GM23338 (cell line): ENCODE results near the gene MPO. TPM values are rescaled to one million over a fixed set of nuclear protein-coding genes. Genes with fewer than 3 reads are reported as not detected.

Experiments
- ATAC-seq: fragments of 200-7000 bp; cut with Tn5 transposase; 3 replicates; pipeline ENCODE4 v1.9.1; 2020
- DNase-seq: peaks from one replicate; pipeline ENCODE4 v3.0.0-alpha.2; 2015; ENCODE audit warnings: low spot score
- H2AFZ ChIP-seq: fragments of 200-600 bp; sonication (generic); 2 replicates; pipeline ENCODE4 v1.8.0; 2016; ENCODE audit warnings: antibody characterized with exemption, mild to moderate bottlenecking, moderate library complexity
- H3F3A ChIP-seq: fragments of 200-600 bp; sonication (generic); replicated peaks from 2 replicates; pipeline ENCODE4 v1.8.0; 2017; ENCODE audit warnings: antibody characterized with exemption, mixed run types, low read depth
- H3K27ac ChIP-seq: fragments of 200-600 bp; sonication (generic); 2 replicates; pipeline ENCODE4 v1.6.1; 2016; ENCODE audit warnings: low read depth
- H3K27me3 ChIP-seq: fragments of 200-600 bp; sonication (generic); 2 replicates; pipeline ENCODE4 v1.8.0; 2016; ENCODE audit warnings: mild to moderate bottlenecking, mixed run types, moderate library complexity; ENCODE audit not compliant: insufficient read depth
- H3K36me3 ChIP-seq: fragments of 200-600 bp; sonication (generic); 2 replicates; pipeline ENCODE4 v1.8.0; 2016; ENCODE audit warnings: mild to moderate bottlenecking; ENCODE audit not compliant: insufficient read depth
- H3K4me1 ChIP-seq: fragments of 200-600 bp; sonication (generic); 2 replicates; pipeline ENCODE4 v1.8.0; 2016; ENCODE audit warnings: mild to moderate bottlenecking, moderate library complexity; ENCODE audit not compliant: insufficient read depth
- H3K4me2 ChIP-seq: fragments of 200-600 bp; sonication (generic); 2 replicates; pipeline ENCODE4 v1.7.1; 2017; ENCODE audit warnings: mixed run types
- H3K4me3 ChIP-seq: fragments of 200-600 bp; sonication (generic); 2 replicates; pipeline ENCODE4 v1.6.1; 2016; ENCODE audit warnings: mixed run types
- H3K79me2 ChIP-seq: fragments of 200-600 bp; sonication (generic); replicated peaks from 2 replicates; pipeline ENCODE4 v1.8.0; 2017; ENCODE audit warnings: mild to moderate bottlenecking; ENCODE audit not compliant: insufficient read depth
- H3K9me2 ChIP-seq: fragments of 200-600 bp; sonication (generic); 2 replicates; pipeline ENCODE4 v1.8.0; 2017; ENCODE audit not compliant: insufficient read depth
- H4K20me1 ChIP-seq: fragments of 200-600 bp; sonication (generic); replicated peaks from 2 replicates; pipeline ENCODE4 v1.8.0; 2017; ENCODE audit warnings: mild to moderate bottlenecking; ENCODE audit not compliant: insufficient read depth
- H3K27ac Mint-ChIP-seq: 2 replicates; pipeline ENCODE4 v1.8.0; 2020; ENCODE audit warnings: inconsistent platforms, mild to moderate bottlenecking, moderate library complexity, mixed read lengths
- H3K27me3 Mint-ChIP-seq: 3 replicates; pipeline ENCODE4 v1.8.0; 2022; ENCODE audit warnings: low read depth, mild to moderate bottlenecking, moderate library complexity, mixed read lengths, inconsistent platforms; ENCODE audit not compliant: insufficient read depth, poor library complexity
- H3K36me3 Mint-ChIP-seq: 3 replicates; pipeline ENCODE4 v1.8.0; 2021; ENCODE audit warnings: low read depth, mild to moderate bottlenecking, inconsistent platforms, moderate library complexity, mixed read lengths
- H3K4me1 Mint-ChIP-seq: 3 replicates; pipeline ENCODE4 v1.8.0; 2020; ENCODE audit warnings: mild to moderate bottlenecking, inconsistent platforms, mixed read lengths
- H3K4me3 Mint-ChIP-seq: 3 replicates; pipeline ENCODE4 v1.8.0; 2021; ENCODE audit warnings: moderate library complexity, mild to moderate bottlenecking, inconsistent platforms, mixed read lengths
- H3K9me3 Mint-ChIP-seq: 3 replicates; pipeline ENCODE4 v1.8.0; 2020; ENCODE audit warnings: moderate library complexity, mild to moderate bottlenecking, inconsistent platforms, mixed read lengths
- CTCF ChIP-seq, 2 experiments: fragments of 200-600 bp in 1 of 2; sonication (generic) in 1 of 2; conservative IDR thresholded peaks; 2 replicates each; pipeline versions ENCODE4 v1.5.1 to v1.6.1; 2016 to 2017; ENCODE audit warnings: antibody characterized with exemption in 2 of 2, low read depth in 2 of 2, mild to moderate bottlenecking in 2 of 2, moderate library complexity in 1 of 2
- EZH2phosphoT487 ChIP-seq: fragments of 200-600 bp; sonication (generic); IDR thresholded peaks from one replicate; pipeline ENCODE4 v1.8.1; 2018; ENCODE audit warnings: antibody characterized with exemption; ENCODE audit not compliant: unreplicated experiment
- JUNB ChIP-seq: IDR thresholded peaks from one replicate; pipeline ENCODE4 v1.6.1; 2016; ENCODE audit warnings: antibody characterized with exemption; ENCODE audit not compliant: unreplicated experiment
- NANOG ChIP-seq: IDR thresholded peaks from 2 replicates; pipeline ENCODE4 v1.6.1; 2016; ENCODE audit warnings: antibody characterized with exemption, borderline replicate concordance
- POLR2AphosphoS5 ChIP-seq: IDR thresholded peaks from 2 replicates; pipeline ENCODE4 v1.6.1; 2016; ENCODE audit warnings: antibody characterized with exemption, low read depth
- REST ChIP-seq: IDR thresholded peaks from one replicate; pipeline ENCODE4 v1.6.1; 2018; ENCODE audit warnings: antibody characterized with exemption; ENCODE audit not compliant: unreplicated experiment
- ZNF114 ChIP-seq: fragments of 250-450 bp; sonication (Bioruptor Pico); IDR thresholded peaks from 2 replicates; pipeline ENCODE4 v1.5.0; 2020; ENCODE audit warnings: mild to moderate bottlenecking, moderate library complexity
- ZNF331 ChIP-seq: fragments of 250-450 bp; sonication (Bioruptor Pico); IDR thresholded peaks from 2 replicates; pipeline ENCODE4 v1.5.0; 2020; ENCODE audit warnings: low read depth, mild to moderate bottlenecking, moderate library complexity
- polyA plus RNA-seq: library from polyadenylated mRNA; unstranded; fragments of >200 nt; fragmentation: Nextera tagmentation; extraction: Ambion mirVana; gene quantifications from 2 replicates; pipeline ENCODE4 v1.2.1, GENCODE V29; 2016
- total RNA-seq: library from RNA; depleted of rRNA; stranded (reverse); fragments of >200 nt; shearing (Covaris generic); gene quantifications from 2 replicates; pipeline ENCODE4 v1.2.3, GENCODE V29; 2014

Gene MPO
- total and polyA plus RNA-seq, 2 experiments from 2014 or later: 0.08 TPM; not detected in 1

DNA sequence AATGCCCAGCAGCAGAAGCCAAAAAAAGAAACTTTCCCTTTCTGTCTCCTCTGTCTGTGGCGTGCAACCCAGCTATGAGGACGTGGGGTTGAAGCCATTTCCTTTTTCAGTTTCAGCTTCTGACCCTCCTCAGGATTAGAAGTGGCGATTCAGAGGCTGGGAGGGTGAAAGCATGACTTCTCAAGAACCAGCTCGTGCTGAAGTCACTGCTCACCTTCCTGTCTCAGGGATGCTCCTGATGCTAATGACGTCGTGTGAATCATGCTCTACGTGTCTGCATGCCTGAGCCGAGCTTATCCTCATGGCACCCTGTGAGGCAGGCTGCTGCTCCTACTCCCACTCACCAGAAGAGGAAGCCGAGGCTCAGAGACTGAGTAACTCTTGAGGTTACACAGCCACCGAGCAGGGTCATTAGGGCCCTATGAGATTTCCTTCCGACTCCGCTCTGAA lies 48.0 kb downstream of the MPO start (continued):
- TF ChIP-seq EZH2phosphoT487 (no peak), POLR2AphosphoS5 (no peak), NANOG (no peak), ZNF331 (CRISPR knock-in tag) (no peak), REST (no peak), CTCF (conservative IDR thresholded peaks at IDR 0.05; ENCODE audit: low read depth in 2 of 2) (no peak), ZNF114 (CRISPR knock-in tag) (no peak)

DNA sequence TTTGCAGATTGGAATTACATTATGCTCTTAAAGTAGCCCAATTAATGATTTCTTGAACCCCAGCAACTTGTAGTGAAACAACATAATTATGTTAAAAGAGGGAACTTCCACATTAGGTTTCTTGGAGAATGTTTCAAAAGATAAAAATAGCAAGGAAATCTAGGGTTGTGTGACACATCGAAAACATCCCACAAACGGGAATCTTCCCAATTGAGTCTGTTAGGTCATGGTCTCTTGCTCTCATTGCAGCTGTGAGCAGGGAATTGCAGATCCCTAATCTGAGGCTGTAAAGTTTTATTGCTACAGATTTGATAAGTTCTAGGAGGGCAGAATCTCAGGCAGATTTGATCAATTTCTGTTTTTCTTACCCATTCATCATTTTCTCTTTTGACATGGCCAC lies 49.1 kb downstream of the MPO start:
- no peak overlapping the region for H2AFZ ChIP-seq
- H3K79me2 ChIP-seq: no peaks in the 10 kb centered on the region
- Mint-ChIP-seq H3K4me1 (peaks cover 10% of the 10 kb centered on the region), H3K27ac (no peak overlapping the region), H3K4me3 (no peak overlapping the region), H3K27me3 (no peaks in the 10 kb centered on the region), H3K9me3 (peaks cover 4% of the 10 kb centered on the region; the same call in 2 of the 3 replicates), H3K36me3 (no peaks in the 10 kb centered on the region)
- H4K20me1 ChIP-seq: no peaks in the 10 kb centered on the region
- 0 out of 2 replicates have a peak, but pooled peaks cover 3% of the 10 kb centered on the region for H3K9me2 ChIP-seq
- H3K27me3 ChIP-seq: peaks cover 15% of the 10 kb centered on the region; the same call in 1 of the 2 replicates
- TF ChIP-seq ZNF114 (CRISPR knock-in tag): no peak
- TF ChIP-seq EZH2phosphoT487: no peak
- TF ChIP-seq JUNB: no peak
- TF ChIP-seq POLR2AphosphoS5: no peak
- ATAC-seq: no peak
- no peak overlapping the region for H3K4me3 ChIP-seq
- H3K4me2 ChIP-seq: no peak overlapping the region
- peaks cover 3% of the 10 kb centered on the region; the same call in 1 of the 2 replicates for H3K4me1 ChIP-seq
- H3K27ac ChIP-seq: no peak overlapping the region
- no peaks in the 10 kb centered on the region for H3F3A ChIP-seq
- H3K36me3 ChIP-seq: no peaks in the 10 kb centered on the region
- no peak for DNase-seq

GRCh38 chr17:58229881-58230280 lies 50.9 kb downstream of the MPO start:
- no peak overlapping the region for H3K4me2 ChIP-seq
- Mint-ChIP-seq H3K4me1 (peaks cover 10% of the 10 kb centered on the region), H3K4me3 (no peak overlapping the region), H3K36me3 (no peaks in the 10 kb centered on the region), H3K27ac (no peak overlapping the region), H3K9me3 (peaks cover 4% of the 10 kb centered on the region; the same call in 2 of the 3 replicates), H3K27me3 (no peaks in the 10 kb centered on the region)
- no peaks in the 10 kb centered on the region for H3F3A ChIP-seq
- H3K9me2 ChIP-seq: 0 out of 2 replicates have a peak, but pooled peaks cover 6% of the 10 kb centered on the region
- no peaks in the 10 kb centered on the region for H3K79me2 ChIP-seq
- H2AFZ ChIP-seq: no peak overlapping the region
- peaks cover 3% of the 10 kb centered on the region; the same call in 1 of the 2 replicates for H3K4me1 ChIP-seq
- no peaks in the 10 kb centered on the region for H4K20me1 ChIP-seq
- no peaks in the 10 kb centered on the region for H3K36me3 ChIP-seq
- no peak overlapping the region for H3K27ac ChIP-seq
- H3K4me3 ChIP-seq: no peak overlapping the region
- DNase-seq (no peak), ATAC-seq (no peak)
- H3K27me3 ChIP-seq: peaks cover 18% of the 10 kb centered on the region; the same call in 1 of the 2 replicates
- TF ChIP-seq NANOG (no peak), REST (no peak), JUNB (no peak), ZNF331 (CRISPR knock-in tag) (no peak), POLR2AphosphoS5 (no peak)
